HepG2 (cell line): ENCODE measurements around the gene ACACB. TPM values are rescaled to one million over a fixed set of nuclear protein-coding genes. Genes with fewer than 3 reads are reported as not detected.

Experiments used
- CERS6 ChIP-seq: sonication (generic); formaldehyde crosslinking; IDR thresholded peaks from 2 replicates; pipeline ENCODE4 v1.5.0; 2020; ENCODE audit warnings: missing genetic modification reagents
- DPF2 ChIP-seq: sonication (generic); formaldehyde crosslinking; IDR thresholded peaks from 2 replicates; pipeline ENCODE4 v1.4.0; 2020; ENCODE audit warnings: mild to moderate bottlenecking, low read depth, missing genetic modification reagents, borderline replicate concordance
- JUN ChIP-seq: sonication (generic); formaldehyde crosslinking; IDR thresholded peaks from 2 replicates; pipeline ENCODE4 v1.4.0; 2020; ENCODE audit warnings: mild to moderate bottlenecking, missing genetic modification reagents
- NCOA2 ChIP-seq: sonication (generic); formaldehyde crosslinking; IDR thresholded peaks from 2 replicates; pipeline ENCODE4 v1.8.0; 2022; ENCODE audit warnings: inconsistent platforms
- PRDM4 ChIP-seq: sonication (generic); formaldehyde crosslinking; IDR thresholded peaks from 2 replicates; pipeline ENCODE4 v1.9.0; 2021; ENCODE audit warnings: missing genetic modification reagents, borderline replicate concordance
- THAP8 ChIP-seq: sonication (generic); formaldehyde crosslinking; IDR thresholded peaks from 2 replicates; pipeline ENCODE4 v1.5.1; 2020; ENCODE audit warnings: missing genetic modification reagents, mild to moderate bottlenecking, borderline replicate concordance
- ZBTB26 ChIP-seq: IDR thresholded peaks from 2 replicates; pipeline ENCODE4 v1.6.1; 2016; ENCODE audit warnings: missing compliant biosample characterization, missing genetic modification reagents, borderline replicate concordance
- ZNF230 ChIP-seq: sonication (generic); formaldehyde crosslinking; IDR thresholded peaks from 2 replicates; pipeline ENCODE4 v1.4.0; 2020; ENCODE audit warnings: mild to moderate bottlenecking, missing genetic modification reagents
- ZNF276 ChIP-seq: sonication (generic); formaldehyde crosslinking; IDR thresholded peaks from 2 replicates; pipeline ENCODE4 v1.4.0; 2020; ENCODE audit warnings: mild to moderate bottlenecking, low read depth, missing genetic modification reagents
- ZNF567 ChIP-seq: sonication (generic); formaldehyde crosslinking; IDR thresholded peaks from 2 replicates; pipeline ENCODE4 v1.8.1; 2023; ENCODE audit warnings: mild to moderate bottlenecking, missing genetic modification reagents, borderline replicate concordance
- ZNF879 ChIP-seq: sonication (generic); formaldehyde crosslinking; IDR thresholded peaks from 2 replicates; pipeline ENCODE4 v1.8.1; 2023; ENCODE audit warnings: missing genetic modification reagents
- polyA plus RNA-seq, 8 experiments: library from polyadenylated mRNA; depleted of rRNA in 3 of 8; stranded (reverse) in 7 of 8; unstranded in 1 of 8; fragments of >200 nt; fragmentation: Illumina TruSeq in 4 of 8; extraction: Trizol in 4 of 8; gene quantifications; 2 replicates each; pipeline versions ENCODE4 v1.2.1 to v1.2.3, GENCODE V29; 2011 to 2016; ENCODE audit warnings: low read depth in 4 of 8, missing spikeins in 1 of 8, mixed read lengths in 1 of 8; ENCODE audit not compliant: insufficient read depth in 1 of 8
- total RNA-seq, 5 experiments: library from RNA; depleted of rRNA; stranded (reverse); fragments of >200 nt; fragmentation: Illumina TruSeq; extraction: Trizol; gene quantifications; 2 replicates each; pipeline ENCODE4 v1.2.3, GENCODE V29; 2016; ENCODE audit warnings: low read depth in 1 of 5
- TF ChIP-seq, protein P1 (sequence below): sonication (generic); formaldehyde crosslinking; IDR thresholded peaks from 2 replicates; pipeline ENCODE4 v1.8.0; 2022; ENCODE audit warnings: low read depth, missing genetic modification reagents
- TF ChIP-seq, protein P2 (sequence below): sonication (generic); formaldehyde crosslinking; IDR thresholded peaks from 2 replicates; pipeline ENCODE4 v1.4.0; 2020; ENCODE audit warnings: mild to moderate bottlenecking, missing genetic modification reagents
- TF ChIP-seq, protein P3 (sequence below): IDR thresholded peaks from 2 replicates; pipeline ENCODE4 v1.6.1; 2012; ENCODE audit warnings: low read depth, low read length, improper control_type of control experiment

Gene ACACB
- total and polyA plus RNA-seq, 2 of the 13 experiments (the other 11 are each of a cell fraction or from before 2014, with no cell fraction given) = 6.2 to 8.6 TPM

GRCh38 chr12:109093022-109093918 lies 23.1 kb upstream of the ACACB start, which contains the start of gene ALKBH2 (continued):
- 0 out of 2 replicates have a peak, but pooled peaks have one; percentile 51 for TF ChIP-seq PRDM4 (CRISPR knock-in tag)
- no peak for TF ChIP-seq DPF2 (CRISPR knock-in tag)
- peak; percentile 97 for TF ChIP-seq ZNF276 (CRISPR knock-in tag)
- TF ChIP-seq, protein P1, sequence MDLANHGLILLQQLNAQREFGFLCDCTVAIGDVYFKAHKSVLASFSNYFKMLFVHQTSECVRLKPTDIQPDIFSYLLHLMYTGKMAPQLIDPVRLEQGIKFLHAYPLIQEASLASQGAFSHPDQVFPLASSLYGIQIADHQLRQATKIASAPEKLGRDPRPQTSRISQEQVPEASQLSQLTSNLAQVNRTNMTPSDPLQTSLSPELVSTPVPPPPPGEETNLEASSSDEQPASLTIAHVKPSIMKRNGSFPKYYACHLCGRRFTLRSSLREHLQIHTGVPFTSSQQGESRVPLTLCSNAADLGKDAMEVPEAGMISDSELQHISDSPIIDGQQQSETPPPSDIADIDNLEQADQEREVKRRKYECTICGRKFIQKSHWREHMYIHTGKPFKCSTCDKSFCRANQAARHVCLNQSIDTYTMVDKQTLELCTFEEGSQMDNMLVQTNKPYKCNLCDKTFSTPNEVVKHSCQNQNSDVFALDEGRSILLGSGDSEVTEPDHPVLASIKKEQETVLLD (CRISPR knock-in tag) = peak; percentile 84; the same call in 1 of the 2 replicates
- TF ChIP-seq THAP8 (CRISPR knock-in tag) = peak; percentile 98
- no peak for TF ChIP-seq CERS6 (CRISPR knock-in tag)
- peak; percentile 93 for TF ChIP-seq ZNF567 (CRISPR knock-in tag)
- TF ChIP-seq, protein P2, sequence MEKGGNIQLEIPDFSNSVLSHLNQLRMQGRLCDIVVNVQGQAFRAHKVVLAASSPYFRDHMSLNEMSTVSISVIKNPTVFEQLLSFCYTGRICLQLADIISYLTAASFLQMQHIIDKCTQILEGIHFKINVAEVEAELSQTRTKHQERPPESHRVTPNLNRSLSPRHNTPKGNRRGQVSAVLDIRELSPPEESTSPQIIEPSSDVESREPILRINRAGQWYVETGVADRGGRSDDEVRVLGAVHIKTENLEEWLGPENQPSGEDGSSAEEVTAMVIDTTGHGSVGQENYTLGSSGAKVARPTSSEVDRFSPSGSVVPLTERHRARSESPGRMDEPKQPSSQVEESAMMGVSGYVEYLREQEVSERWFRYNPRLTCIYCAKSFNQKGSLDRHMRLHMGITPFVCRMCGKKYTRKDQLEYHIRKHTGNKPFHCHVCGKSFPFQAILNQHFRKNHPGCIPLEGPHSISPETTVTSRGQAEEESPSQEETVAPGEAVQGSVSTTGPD (CRISPR knock-in tag) = no peak
- TF ChIP-seq, protein P3, sequence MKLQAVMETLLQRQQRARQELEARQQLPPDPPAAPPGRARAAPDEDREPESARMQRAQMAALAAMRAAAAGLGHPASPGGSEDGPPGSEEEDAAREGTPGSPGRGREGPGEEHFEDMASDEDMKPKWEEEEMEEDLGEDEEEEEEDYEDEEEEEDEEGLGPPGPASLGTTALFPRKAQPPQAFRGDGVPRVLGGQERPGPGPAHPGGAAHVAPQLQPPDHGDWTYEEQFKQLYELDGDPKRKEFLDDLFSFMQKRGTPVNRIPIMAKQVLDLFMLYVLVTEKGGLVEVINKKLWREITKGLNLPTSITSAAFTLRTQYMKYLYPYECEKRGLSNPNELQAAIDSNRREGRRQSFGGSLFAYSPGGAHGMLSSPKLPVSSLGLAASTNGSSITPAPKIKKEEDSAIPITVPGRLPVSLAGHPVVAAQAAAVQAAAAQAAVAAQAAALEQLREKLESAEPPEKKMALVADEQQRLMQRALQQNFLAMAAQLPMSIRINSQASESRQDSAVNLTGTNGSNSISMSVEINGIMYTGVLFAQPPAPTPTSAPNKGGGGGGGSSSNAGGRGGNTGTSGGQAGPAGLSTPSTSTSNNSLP = peak; percentile 73; the same call in 1 of the 2 replicates
- peak; percentile 69 for TF ChIP-seq NCOA2 (CRISPR knock-in tag)
- TF ChIP-seq ZBTB26 (CRISPR knock-in tag) = peak; percentile 87
- peak; percentile 95 for TF ChIP-seq ZNF230 (CRISPR knock-in tag)
- TF ChIP-seq ZNF879 (CRISPR knock-in tag) = peak; percentile 85; the same call in 1 of the 2 replicates
- peak; percentile 77 for TF ChIP-seq JUN (CRISPR knock-in tag)
